ENCODE data around the gene ENTREP1.

The ENTREP1 gene

DNA sequence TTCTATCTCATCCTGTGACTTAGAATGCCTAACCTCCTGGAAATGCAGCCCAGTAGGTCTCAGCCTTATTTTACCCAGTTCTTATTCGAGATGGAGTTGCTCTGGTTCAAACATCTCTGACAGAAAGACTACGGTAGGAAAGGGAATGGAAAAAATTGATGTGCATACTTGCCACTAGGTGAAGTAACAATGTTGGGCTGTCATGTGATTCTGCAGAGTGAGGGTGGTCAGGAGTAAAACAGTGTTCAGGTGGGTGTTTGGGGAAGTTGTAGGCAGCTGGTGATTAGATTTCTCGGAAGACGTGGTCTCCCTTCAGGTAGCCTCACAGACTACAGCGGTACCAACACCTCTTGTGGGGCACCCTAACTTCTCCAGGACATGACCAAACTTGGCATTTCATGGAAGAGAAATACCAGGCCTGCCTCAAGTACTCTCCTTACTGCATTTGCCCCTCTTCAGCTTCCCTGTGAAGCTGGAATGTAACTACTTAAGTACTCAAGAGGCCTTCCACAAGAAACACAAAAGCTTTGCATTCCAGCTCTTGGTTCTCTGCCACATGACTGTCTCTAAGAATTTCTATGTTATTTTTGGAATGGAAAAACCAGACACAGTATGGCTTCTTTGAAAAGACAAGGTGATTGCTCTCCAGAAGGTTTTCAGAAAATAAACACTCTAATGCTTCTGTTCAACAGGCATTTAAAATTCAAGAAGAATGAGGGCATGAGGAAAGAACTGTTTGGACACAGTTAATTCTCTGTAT is 17.4 kb upstream of the ENTREP1 start:
- H3K4me3 ChIP-seq (ENCODE audit: low read length): no peak overlapping the region
- TF ChIP-seq ZNF274 (IDR thresholded peaks at IDR 0.05; ENCODE audit: low read depth, low read length): no peak

- no peak for TF ChIP-seq ZNF274 (IDR thresholded peaks at IDR 0.05; ENCODE audit: low read depth, low read length)
- no peak overlapping the region for H3K4me3 ChIP-seq (ENCODE audit: low read length)
Observed at GRCh38 chr9:69308206-69308931, 16.6 kb upstream of the ENTREP1 start.

DNA sequence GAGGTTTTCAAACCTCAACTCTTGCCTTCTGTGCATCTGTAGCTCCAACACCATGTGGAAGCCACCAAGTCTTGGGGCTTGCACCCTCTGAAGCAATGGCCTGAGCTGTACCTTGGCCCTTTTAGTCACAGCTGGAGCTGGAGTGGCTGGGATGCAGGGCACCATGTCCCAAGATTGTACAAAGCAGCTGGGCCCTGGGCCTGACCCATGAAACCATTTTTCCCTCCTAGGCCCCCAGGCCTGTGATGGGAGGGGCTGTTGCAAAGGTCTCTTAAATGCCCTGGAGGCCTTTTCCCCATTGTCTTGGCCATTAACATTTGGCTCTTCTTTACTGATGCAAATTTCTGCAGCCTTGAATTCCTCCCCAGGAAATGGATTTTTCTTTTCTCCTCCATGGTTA is 11.8 kb upstream of the ENTREP1 start:
- H3K4me3 ChIP-seq (ENCODE audit: low read length): no peak overlapping the region
- TF ChIP-seq ZNF274 (IDR thresholded peaks at IDR 0.05; ENCODE audit: low read depth, low read length): no peak

GRCh38 chr9:69314547-69314946 is 10.5 kb upstream of the ENTREP1 start:
- TF ChIP-seq ZNF274 (IDR thresholded peaks at IDR 0.05; ENCODE audit: low read depth, low read length): no peak
- H3K4me3 ChIP-seq (ENCODE audit: low read length): no peak overlapping the region

- no peak for TF ChIP-seq ZNF274 (IDR thresholded peaks at IDR 0.05; ENCODE audit: low read depth, low read length)
- no peak overlapping the region for H3K4me3 ChIP-seq (ENCODE audit: low read length)
Observed at GRCh38 chr9:69317081-69317480, 7.9 kb upstream of the ENTREP1 start.

- no peak for TF ChIP-seq ZNF274 (IDR thresholded peaks at IDR 0.05; ENCODE audit: low read depth, low read length)
- H3K4me3 ChIP-seq (ENCODE audit: low read length): no peak overlapping the region
Observed at GRCh38 chr9:69317894-69318293, 7.1 kb upstream of the ENTREP1 start.

DNA sequence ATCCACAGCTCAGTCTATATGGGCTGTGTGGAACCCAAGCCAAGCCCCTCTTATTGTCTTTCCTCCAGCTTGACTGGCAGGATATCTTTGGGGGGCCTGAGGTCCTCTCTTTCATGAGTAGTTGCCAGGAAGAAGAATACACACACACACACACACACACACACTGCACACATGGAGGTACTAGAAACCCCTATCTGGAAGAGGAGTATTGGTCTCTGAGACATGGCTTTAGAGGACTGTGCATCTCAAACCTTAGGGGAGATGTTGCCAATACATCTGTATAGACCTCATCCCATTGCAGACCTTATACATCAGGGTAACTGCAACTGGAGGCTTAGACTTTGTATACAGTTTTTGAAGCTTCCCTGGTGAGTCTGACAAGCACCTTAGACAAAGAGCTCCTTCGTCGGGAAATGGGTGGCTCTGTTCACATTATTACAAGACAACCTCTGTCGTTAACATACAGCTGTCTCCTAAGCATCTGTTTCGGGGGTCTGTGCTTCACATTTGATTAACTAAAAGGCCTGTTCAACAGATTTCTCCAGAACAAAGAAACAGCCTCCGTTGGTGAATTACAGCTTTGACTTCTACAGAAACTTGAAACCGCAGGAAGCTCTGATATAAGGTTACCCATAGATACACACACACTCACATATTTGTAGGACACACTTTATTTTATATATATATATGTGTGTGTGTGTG is 5.5 kb upstream of the ENTREP1 start:
- TF ChIP-seq ZNF274 (IDR thresholded peaks at IDR 0.05; ENCODE audit: low read depth, low read length): no peak
- H3K4me3 ChIP-seq (ENCODE audit: low read length): no peak overlapping the region

- TF ChIP-seq ZNF274 (IDR thresholded peaks at IDR 0.05; ENCODE audit: low read depth, low read length): no peak
Observed at GRCh38 chr9:69322256-69322655, 2.8 kb upstream of the ENTREP1 start.

GRCh38 chr9:69323861-69324260 is 1.2 kb upstream of the ENTREP1 start:
- no peak overlapping the region for H3K4me3 ChIP-seq (ENCODE audit: low read length)
- no peak for TF ChIP-seq ZNF274 (IDR thresholded peaks at IDR 0.05; ENCODE audit: low read depth, low read length)

More at GRCh38 chr9:69322256-69322655, 2.8 kb upstream of the ENTREP1 start:
- no peak overlapping the region for H3K4me3 ChIP-seq (ENCODE audit: low read length)

DNA sequence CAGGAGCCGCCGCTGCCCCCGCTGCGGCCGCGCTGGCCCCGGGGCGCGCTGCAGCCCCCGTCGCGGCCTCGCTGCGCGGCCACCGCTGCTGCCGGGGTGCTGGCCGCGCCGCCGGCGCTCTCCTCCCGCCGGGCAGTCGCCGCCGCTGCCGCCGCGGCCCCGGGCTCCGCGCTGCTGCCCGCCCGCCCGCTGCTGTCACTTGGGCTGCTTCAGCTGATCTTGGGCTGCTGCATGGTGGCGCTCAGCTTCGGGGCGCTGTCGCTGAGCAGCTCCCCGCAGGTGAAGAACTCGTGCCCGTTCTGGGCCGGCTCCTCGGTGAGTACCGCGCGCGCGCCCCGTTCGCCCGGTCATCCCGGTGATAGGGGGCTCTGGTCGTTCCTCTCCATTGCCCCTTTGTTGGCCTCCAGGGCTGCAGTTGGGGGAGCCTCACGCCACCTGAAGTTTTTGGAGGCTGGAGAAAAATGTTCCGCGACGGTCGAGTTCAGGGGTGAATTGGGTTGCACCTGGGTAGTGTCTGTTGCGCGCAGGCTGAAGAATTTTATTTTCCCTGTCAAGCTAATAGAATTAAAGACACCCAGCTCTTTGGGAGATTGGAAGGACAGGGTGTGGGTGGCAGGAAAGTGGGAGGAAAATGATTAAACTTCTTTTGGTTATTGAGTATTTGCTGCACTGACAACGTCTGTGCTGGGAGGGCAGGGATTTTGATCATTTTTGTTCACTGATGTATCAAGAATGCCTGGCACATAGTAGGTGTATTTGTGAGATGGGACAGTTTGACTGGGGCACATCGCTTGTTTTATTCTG is 596 bp downstream of the ENTREP1 start:
- no peak for TF ChIP-seq ZNF274 (IDR thresholded peaks at IDR 0.05; ENCODE audit: low read depth, low read length)
- H3K4me3 ChIP-seq (ENCODE audit: low read length): no peak overlapping the region

GRCh38 chr9:69326261-69326660 is 1.2 kb downstream of the ENTREP1 start:
- no peak for TF ChIP-seq ZNF274 (IDR thresholded peaks at IDR 0.05; ENCODE audit: low read depth, low read length)
- H3K4me3 ChIP-seq (ENCODE audit: low read length): no peak overlapping the region

GRCh38 chr9:69330580-69330979 is 5.6 kb downstream of the ENTREP1 start:
- no peak for TF ChIP-seq ZNF274 (IDR thresholded peaks at IDR 0.05; ENCODE audit: low read depth, low read length)

DNA sequence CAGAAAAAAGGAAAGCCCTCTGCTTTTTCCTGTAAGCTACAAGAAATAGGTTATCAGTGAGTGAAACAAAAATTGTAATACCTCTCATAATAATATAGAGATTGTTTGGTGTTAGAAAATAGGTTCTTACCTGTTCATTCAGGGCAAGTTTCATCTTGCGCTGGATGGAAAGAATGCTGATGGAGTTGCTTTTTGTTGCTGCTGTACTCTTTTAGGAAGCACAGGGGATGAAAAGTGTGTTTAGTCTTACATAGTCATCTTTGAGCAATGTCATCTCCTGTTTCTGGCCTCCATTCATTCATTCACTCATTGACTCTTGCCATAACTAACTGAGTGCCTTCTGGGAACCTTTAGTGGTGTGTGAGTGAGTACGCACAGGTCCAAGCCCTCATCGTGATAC is 6.4 kb downstream of the ENTREP1 start:
- no peak overlapping the region for H3K4me3 ChIP-seq (ENCODE audit: low read length)
- no peak for TF ChIP-seq ZNF274 (IDR thresholded peaks at IDR 0.05; ENCODE audit: low read depth, low read length)

More at GRCh38 chr9:69330580-69330979, 5.6 kb downstream of the ENTREP1 start:
- no peak overlapping the region for H3K4me3 ChIP-seq (ENCODE audit: low read length)
